Astrocyte of the cerebellum (primary cell): ENCODE measurements around the gene NCAM2.
A peak's percentile ranks its signal among the peaks of the same experiment; 100 is the strongest.

Experiments
- DNase-seq: peaks from one replicate; pipeline ENCODE4 v3.0.0-alpha.2; 2011; ENCODE audit warnings: low read depth
- H3K4me3 ChIP-seq: 2 replicates; pipeline ENCODE4 v1.5.1; 2011; ENCODE audit warnings: mild to moderate bottlenecking, low read depth, low read length, moderate library complexity
- CTCF ChIP-seq: IDR thresholded peaks from 2 replicates; pipeline ENCODE4 v1.5.1; 2012; ENCODE audit warnings: low read length, low read depth, moderate library complexity, mild to moderate bottlenecking; ENCODE audit errors: missing control alignments
- in situ Hi-C: cut with HindIII; loops from 2 replicates; pipeline ENCODE4 v1.10.0; 2017; ENCODE audit warnings: low sequenced_read_pairs

Gene NCAM2

GRCh38 chr21:21010698-21011097 lies 12.5 kb downstream of the NCAM2 start:
- no peak overlapping the region for H3K4me3 ChIP-seq
- DNase-seq: no peak
- no peak for TF ChIP-seq CTCF
- in situ Hi-C loops: no loop called here

- no peak for TF ChIP-seq CTCF
- DNase-seq: no peak
- in situ Hi-C loops: no loop called here
- H3K4me3 ChIP-seq: no peak overlapping the region
Observed at GRCh38 chr21:21018821-21019220, 20.6 kb downstream of the NCAM2 start.

GRCh38 chr21:21019681-21020080 lies 21.5 kb downstream of the NCAM2 start:
- in situ Hi-C loops: no loop called here
- no peak for DNase-seq
- TF ChIP-seq CTCF: no peak
- H3K4me3 ChIP-seq: no peak overlapping the region

- no peak overlapping the region for H3K4me3 ChIP-seq
- no peak for TF ChIP-seq CTCF
- in situ Hi-C loops: no loop called here
- DNase-seq: no peak
Observed at GRCh38 chr21:21025742-21026141, 27.5 kb downstream of the NCAM2 start.

GRCh38 chr21:21028275-21028820 lies 30.1 kb downstream of the NCAM2 start:
- in situ Hi-C loops: no loop called here
- DNase-seq: no peak
- no peak overlapping the region for H3K4me3 ChIP-seq
- no peak for TF ChIP-seq CTCF

GRCh38 chr21:21029164-21029563 lies 31.0 kb downstream of the NCAM2 start:
- no peak overlapping the region for H3K4me3 ChIP-seq
- no peak for TF ChIP-seq CTCF
- DNase-seq: peak; percentile 24
- in situ Hi-C loops: no loop called here

- no peak for TF ChIP-seq CTCF
- DNase-seq: no peak
- in situ Hi-C loops: no loop called here
- no peak overlapping the region for H3K4me3 ChIP-seq
Observed at GRCh38 chr21:21030311-21030710, 32.1 kb downstream of the NCAM2 start.
